ENCODE results near the gene CLDN9.

Gene CLDN9

DNA sequence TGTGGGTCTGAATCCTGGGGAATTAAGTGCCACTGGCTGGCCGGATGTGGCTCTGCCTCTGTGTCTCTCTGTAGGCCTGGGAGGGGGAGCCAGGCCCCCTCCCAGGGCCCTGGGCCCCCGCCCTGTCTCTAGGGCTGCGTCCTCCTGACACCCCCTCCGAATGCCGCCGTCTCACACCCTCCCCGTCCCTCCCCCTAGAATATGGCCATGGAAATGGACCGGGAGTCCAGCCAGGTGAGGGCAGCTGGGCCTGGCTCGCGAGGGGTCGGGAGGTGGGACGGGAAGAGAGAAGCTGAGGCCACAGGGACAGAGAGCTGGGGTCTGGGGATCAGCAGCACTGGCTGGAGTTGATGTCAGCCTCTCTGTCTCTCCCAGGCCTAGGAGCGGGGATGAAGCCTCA is 16.4 kb upstream of the CLDN9 start:
- DNase-seq, result no peak

DNA sequence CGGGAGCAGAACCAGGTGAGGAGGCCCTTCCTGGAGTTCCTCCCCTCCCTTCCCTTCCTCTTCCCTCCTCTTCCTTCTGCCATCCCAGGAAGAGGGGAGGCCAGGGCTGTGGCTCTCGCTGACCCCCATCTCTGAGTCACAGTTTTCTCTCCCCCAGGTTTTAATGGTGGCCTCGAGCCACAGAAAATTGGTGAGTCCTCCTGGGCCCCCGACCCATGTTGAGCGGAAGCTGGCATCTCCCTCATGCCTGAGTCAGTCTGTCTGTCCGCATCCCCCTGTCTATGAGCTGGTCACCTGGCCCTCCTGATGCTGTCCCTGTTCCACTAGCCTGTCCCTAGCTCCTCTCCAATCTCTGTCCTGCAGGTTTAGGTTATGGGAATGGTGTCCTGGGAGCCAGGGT is 12.8 kb upstream of the CLDN9 start:
- DNase-seq, result no peak

DNA sequence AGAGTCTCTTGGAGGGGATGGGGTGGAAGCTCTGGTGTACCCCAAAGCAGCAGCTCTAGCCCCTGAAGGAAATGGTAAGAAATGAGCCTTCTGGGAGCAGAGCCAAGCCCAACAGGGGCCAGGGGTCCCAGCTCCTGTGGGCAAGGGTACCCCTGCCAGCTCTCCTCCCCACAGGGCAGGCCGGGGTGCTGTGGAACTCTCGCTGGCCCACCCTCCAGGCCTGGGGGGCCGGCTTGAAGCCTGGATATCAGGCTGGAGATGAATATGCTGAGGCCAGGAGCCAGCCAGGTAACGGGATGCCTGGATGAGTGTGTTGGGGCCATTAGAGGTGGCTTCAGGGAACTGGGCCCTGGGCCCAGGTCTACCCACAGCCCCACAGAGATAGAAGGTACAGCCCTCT is 12.2 kb upstream of the CLDN9 start:
- DNase-seq, result no peak

DNA sequence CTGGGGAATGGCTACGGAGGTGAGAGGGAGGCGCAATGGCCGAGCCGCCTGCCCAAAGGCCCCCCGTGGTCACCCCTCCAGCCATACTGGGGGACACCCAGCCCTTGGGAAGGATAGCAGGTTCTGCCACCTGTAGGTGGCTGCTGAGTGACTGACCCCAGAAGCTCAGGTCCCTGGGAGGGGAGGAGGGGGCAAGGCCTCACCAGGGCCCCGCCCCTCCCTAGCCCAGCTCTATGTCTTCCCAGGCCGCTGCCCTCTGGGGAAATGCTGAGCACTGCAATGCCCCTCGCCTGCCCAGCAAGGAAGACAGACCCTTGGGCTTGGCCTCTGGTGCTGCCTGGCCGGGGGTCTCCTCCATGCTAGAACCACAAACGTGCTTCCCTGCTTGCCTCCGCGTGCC is 11.4 kb upstream of the CLDN9 start:
- DNase-seq, result no peak

DNA sequence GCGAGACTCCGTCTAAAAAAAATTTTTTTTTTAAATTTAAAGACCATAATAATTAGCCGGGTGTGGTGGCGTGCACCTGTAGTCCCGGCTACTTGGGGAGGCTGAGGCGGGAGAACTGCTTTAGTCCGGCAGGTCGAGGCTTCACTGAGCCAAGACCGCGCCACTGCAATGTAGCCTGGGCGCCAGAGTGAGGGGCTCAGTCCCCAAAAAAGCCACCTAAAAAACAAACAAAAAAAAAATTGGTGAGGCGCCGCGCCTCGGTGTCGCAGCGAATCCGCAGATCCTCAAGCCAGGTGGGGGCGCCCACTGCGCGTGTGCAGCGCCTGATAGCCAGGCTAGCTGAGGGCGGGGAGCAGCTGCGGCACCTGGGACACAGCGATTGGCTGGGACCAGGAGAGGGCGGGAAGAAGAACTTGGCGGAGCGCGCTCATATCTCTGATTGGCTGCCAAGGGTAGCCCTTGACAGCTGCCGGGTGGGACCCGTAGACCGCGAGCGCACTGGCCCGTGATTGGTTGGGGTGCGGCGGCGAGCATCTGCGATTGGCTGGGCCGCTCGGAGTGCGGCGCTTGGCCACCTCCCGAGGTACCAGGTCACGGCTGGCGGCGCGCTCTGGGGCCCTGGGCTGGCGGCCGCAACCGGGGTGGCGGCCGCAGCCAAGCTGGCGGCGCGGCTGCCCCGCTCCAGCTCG is 9.0 kb upstream of the CLDN9 start:
- DNase-seq, result peak; percentile 95

DNA sequence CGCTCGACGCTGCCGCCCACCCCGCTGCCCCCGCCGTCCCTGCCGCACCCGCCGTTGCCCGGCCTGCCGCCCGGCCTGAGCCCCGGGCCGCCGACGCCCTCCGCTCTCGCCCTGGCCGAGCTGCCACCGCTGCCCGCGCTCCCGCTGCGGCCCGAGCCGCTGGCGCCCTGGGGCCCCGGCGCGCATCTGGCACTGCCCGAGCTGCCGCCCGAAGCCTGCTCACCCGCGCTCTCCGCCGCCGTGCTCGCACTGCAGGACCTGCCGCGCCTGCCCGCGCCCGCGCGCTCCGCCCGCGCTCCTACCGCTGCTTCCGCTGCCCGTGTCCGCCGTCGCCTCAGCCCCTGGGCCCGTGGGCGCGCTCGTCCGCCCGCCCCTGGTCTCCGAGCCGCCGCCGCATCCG is 8.4 kb upstream of the CLDN9 start:
- DNase-seq, result no peak

DNA sequence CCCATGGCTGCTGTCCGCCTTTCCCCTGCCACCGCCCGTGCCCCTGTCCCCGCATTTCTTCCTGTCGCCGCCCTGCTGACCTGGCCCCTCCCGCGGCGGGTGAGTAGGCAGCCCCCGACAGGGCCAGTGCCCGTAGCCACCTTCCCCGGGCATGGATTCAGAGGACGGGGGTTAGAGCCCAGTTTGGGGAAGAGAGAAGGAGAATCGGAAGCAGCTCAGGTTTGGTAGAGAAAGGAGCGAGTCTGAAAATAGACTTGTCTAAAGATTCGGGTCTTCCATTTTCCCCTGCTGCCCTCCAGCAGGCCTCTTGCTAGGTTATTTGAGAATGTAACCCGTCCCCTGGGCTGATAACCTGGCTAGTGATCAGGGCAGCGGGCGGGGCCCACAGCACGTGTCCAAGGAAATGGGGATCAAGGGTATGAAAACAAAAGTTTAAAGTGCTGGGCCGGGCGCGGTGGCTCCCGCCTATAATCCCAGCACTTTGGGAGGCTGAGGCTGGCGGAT is 7.9 kb upstream of the CLDN9 start:
- DNase-seq, result no peak

DNA sequence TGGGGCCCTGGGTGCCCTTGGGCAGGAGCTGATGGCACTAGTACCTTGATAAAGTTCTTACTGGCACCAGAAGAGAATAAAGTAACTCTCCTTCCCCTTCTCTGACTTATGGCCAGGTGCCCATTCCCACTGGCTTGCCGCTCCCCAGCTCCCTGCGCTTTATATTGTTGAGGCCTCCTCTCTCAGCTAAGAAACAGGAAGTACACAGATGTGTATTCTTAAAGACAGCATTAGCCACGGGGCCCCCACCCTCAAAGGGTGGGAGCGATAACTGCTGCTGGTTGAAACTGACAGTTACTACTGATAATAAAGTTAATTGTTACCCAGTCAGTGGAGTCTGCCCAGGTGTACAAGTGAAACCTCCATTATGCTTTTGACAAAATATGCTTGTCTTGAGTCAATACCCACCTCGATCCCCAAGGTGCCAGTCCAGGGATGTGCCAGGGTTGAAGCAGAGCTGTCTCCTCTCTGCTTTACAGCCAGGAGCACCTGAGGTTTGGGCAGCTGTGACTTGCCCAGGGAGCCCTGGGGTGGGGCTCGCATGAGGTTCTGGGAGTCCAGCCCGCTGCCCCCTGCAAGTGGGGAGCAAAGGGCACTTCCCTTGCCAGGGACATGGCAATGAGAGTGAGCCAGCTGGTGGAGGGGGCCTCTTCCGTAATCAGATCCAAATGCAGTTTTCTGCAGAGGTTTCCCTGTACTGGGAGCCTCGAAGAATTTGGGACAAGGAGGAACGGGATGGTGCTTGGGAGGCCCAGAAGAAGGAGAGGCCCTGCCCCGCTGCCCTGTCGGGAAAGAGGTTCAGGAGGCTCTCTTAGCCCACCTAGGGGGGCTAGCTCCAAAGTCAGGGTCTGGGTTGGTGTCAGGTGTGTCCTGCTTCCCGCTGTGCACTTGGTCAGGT is 5.4 kb upstream of the CLDN9 start:
- no peak for DNase-seq

DNA sequence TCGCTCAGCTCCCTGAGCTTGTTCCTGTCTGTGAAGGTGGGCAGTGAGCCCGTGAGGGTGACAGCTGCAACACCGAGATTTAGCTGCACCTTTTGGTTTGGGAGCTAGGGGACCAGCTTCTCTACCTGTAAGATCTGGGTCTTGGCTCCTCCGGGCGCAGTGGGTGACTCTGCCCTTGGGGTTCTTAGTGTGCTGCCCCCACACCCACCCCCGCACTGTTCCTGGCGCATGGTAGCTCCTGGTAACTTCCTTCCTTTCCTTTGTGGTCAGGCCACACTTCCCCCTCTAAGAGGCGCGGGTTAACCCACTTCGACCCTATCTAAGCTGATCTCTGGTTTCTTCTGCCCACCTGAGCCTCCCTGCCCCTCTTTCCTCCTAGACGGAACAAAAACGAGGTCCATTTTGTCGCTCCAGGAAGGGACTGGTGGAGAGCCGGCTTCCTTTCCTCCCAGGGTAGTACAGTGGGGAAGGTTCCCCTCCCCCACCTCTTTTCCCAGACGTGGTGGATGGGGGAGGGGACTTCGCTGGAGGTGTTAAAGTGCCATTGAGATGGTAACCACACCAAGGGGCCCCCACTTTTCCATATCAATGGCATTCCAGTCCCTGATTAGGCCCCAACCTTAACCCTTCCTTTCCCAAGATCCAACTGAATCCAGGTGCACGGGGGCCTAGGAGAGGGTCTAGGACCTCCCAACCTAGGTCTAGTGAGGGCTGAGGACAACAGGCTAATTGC is 4.6 kb upstream of the CLDN9 start:
- DNase-seq, result no peak

DNA sequence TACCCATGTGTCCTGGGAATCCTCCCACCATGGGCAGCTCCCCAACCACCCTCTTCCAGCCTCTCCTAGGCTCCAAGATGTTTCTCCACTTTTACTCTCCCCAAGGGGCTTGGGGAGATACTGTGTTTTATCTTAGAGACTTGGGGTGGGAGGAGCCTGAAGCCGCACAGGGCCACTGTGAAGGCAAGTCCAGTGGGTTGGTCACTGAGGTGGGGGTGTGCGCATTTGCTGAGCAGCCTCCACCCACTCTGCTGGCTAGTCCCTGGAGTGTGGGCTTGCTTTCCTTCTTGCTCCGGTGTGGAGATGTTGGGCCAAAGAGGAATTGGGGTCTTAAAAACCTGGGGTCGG is 4.1 kb upstream of the CLDN9 start:
- no peak for DNase-seq

DNA sequence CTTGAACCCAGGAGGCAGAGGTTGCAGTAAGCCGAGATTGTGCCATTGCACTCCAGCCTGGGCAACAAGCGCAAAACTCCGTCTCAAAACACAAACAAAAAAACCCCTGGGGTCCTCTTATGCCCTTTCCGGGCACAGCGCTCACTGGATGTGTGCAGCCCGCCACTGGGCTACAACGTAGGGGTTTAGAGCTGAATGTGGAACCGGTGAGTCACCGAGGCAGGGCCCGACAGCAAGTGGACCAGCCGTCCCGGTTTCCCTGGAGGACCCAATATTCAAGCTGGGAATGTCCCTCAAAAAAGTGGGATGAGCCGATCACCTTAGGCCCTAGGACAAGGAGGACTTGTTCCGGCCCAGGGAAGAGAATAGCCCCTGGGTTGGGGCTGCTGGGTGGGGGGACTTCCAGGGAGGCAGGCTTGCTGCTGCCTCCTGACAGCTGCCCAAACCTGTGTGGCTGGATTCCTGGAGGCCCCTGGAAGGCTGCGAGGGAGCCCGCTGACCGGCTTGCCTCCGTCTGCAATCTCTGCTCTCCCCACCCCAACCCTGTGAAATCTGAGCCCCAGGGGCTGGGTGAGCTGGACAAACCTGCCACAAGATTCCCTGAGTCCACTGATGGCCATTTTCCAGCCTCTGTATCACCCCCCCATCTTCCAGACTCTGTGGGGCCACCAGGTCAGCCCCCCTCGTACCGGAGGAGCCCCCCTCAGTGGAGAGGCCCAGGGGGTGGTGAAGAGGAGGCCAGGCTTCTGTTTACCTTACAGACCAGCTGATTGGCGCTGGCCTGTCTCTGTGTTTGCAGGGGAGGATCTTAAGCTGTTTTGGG is 2.9 kb upstream of the CLDN9 start:
- no peak for DNase-seq

DNA sequence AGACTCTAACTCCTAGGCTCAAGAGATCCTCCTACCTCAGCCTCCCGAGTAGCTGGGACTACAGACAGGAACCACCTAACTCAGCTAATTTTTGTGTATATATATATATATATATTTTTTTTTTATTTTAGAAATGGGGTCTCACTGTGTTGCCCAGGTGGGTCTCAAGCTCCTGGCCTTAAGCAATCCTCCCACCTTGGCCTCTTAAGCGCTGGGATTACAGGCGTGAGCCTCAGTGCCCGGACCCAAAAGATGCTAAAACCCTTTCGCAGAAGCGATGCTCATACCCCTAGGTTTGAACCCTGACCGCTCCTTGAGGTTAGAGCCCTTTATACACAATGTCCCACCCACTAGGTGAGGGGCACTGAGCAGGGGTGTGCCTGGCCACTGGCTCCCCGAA is 2.2 kb upstream of the CLDN9 start:
- no peak for DNase-seq

DNA sequence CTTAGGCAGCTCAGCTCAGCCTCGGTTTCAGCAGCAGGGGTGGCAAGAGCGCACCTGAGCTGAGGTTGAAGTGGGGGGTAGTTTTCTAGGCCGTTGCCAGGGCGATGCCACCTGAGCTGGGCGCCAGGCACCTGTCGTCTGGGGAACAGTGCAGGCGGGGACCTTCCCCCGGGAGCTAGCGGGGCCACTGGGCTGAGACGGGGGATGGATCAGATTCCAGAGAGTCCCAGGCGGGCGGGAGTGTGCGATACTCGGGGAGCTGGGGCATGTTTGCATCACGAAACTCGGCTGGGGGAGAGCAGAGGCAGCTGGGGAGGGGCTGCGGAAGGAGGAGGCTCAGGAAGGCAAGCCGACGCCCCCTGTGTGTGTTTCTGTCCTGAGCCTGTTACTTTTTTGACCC is 477 bp upstream of the CLDN9 start:
- DNase-seq, result no peak

DNA sequence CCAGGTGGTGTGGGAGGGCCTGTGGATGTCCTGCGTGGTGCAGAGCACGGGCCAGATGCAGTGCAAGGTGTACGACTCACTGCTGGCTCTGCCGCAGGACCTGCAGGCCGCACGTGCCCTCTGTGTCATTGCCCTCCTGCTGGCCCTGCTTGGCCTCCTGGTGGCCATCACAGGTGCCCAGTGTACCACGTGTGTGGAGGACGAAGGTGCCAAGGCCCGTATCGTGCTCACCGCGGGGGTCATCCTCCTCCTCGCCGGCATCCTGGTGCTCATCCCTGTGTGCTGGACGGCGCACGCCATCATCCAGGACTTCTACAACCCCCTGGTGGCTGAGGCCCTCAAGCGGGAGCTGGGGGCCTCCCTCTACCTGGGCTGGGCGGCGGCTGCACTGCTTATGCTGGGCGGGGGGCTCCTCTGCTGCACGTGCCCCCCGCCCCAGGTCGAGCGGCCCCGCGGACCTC is 798 bp downstream of the CLDN9 start:
- no peak for DNase-seq

DNA sequence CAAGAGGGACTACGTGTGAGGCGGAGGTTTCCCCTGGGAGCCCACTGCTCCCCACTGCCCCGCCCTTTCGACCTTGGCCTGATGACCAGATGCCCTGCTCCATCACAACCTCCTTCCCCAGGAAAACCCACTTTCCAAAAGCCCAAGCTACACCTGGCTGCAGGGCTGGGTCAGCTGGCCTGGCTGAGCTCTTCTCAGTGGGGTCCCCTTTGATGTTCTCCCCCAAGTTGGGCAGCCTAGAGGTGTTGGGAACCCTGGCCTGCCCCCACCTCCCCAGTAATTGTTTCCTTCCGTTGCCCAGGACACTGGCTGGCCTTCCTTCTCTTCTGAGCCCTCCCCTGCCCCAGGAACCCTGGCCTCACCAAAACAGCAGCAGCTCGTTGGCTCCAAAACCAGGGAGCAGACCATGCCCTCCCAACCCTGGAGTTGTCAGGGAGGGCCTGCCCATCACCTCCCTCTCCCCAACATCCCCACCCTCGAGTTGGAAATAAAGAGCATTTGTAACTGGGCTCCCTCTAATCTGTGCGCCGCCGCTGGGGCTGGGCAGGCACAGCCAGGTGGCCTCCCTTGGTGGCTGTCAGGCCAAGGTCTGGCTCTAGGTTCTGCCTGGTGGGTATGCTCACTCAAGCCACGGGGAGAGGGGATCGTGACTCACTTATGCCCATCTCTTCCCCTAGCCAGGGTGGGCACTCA is 1.4 kb downstream of the CLDN9 start:
- no peak for DNase-seq

DNA sequence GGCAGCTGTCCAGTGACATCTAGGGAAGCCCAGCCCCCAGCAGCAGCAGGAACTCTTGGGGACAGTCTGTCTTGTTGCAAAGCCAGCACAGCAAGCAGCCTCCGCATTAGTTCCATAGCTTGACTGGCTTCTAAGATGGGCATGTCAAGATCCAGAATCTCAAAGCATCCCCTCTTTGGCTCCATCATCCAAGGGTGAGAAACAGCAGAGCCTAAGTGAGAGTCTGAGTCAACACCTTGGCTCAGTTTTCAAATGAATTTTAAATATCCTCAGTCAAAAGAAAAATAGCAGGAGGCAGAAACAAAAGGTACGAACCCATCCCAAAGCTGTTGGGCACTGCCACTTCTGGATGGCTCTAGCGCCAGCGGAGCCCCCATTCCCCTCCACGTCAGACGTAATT is 2.2 kb downstream of the CLDN9 start:
- no peak for DNase-seq

DNA sequence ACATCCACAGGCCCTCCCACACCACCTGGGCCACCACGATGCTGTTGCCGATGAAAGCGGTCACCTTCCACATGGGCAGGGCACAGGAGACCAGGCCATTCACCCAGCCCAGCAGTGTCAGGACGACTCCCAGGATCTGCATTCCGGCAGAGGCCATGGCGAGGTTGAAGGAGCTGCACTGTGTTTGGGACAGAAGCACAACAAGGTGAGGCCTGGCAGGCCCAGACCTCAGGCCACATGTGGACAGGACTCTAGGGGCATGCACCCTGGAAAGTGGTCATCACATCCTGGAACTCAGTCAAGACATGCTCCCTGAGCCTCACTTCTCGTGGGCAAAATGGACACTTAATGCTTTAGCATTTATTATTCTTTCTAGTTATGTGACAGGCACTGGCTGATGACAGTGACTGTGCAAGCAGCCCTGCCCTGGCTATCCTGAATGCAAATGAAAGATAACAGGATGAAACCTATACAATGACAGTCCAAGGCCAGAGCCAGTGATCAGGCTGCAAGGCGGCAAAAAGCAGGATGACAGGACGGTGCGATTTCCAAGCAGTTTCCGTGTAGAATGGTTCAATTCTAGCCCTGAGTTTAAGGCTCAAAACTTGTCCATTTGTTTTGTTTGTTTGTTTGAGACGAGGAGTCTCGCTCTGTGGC is 3.3 kb downstream of the CLDN9 start:
- no peak for DNase-seq

DNA sequence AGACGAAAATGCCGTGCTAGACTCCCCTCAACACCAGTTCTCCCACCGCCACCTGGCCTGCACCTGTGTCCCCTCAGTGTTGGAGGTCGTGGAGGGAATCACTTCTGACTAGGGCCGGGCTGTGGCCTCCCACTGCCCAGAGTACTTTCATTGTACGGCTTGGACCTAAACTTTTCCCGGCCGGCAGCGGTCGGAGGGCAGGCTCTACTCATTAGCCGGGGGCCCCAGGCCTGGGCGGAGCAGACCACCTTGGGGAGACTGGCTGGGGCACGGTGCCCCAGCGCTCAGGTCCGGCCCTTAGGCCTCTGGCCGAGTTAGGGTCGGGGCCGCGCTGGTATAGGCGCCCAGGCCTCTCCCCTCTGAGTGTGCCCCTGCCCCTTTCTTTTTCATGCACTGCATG is 4.6 kb downstream of the CLDN9 start:
- no peak for DNase-seq

DNA sequence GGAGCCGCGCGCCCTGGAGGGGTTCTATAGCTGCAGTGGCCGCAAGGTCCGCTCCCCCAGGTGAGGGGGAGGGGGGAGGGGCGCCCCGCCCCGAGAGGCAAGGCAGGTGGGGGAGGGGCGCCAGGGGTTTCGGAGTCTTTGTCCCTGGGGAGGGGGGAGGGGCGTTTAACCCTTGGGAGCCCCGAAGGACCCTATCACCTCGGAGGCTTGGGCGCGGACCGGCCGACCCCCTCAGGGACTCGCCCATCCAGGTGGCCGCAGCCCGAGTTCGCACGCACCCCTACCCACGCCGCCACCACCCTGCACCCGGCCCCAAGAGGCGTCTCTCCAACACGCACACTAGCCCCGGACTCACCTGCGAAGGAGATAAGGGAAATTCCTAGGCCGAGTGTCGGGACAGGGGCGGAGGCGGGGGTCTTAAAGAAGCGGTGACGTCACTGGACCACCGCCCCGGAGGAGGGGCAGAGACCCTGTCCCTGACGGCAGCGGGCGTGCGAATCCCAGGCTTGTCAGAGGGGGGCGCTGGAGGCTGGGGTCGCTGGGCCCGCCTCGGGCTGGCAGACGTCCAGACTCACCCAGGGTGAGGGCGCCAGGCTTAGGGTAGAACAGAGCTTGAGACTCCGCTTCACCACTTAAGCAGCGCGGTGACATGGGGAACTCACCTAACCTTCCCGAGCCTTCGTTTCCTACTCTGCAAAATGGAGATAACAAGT is 5.2 kb downstream of the CLDN9 start, which contains the start of gene CLDN6:
TSS of gene CLDN6 (minus strand) at position 390 of the 713 bp plus-strand sequence. CDS start 2,162 bp downstream, outside the sequence.
- DNase-seq, result no peak

DNA sequence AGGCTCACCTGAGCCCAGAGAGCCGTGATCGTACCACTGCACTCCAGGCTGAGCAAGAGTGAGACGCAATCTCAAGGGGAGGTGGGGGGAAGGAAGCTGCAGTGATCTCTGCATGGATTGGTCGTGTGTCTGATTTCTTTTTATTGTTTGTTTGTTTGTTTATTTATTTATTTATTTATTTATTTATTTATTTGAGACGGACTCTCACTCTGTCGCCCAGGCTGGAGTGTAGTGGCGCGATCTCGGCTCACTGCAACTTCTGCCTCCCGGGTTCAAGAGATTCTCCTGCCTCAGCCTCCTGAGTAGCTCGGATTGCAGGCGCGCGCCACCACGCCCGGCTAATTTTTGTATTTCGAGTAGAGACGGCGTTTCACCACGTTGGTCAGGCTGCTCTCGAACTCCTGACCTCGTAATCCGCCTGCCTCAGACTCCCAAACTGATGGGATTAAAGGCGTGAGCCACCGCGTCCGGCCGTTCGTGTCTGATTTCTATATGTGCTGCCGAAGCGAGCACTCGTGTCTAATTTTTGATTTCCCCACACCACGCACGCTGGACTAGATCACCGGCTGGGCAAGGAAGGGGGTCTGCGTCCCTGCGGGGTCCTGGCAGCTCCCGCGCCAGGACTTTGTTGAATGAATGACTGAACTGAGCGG is 7.0 kb downstream of the CLDN9 start:
- no peak for DNase-seq
